ENCODE results near the gene SLFN14. TPM values are rescaled to one million over a fixed set of nuclear protein-coding genes. Genes with fewer than 3 reads are reported as not detected.
A peak's percentile ranks its signal among the peaks of the same experiment; 100 is the strongest.

Gene SLFN14
- total RNA-seq, 1 experiment from 2014 or later: not detected

DNA sequence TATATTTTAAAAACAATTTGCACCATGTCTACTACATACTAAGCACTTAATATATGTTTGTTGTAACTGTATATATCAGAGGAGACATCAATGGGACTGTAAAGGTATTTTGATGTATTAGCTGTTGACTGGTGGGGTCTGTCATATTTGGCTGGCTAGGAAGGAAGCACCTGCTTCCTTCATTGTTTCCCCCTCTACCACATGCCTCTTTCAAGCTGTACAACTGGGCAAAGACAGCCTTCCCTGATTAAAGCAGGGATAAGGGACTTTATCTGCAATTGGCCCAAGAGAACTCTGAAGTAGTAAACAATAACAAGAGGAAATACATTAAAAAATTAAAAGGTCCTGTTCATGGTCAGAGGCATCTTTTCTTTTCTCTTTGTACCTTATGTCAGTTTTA is 17.6 kb downstream of the SLFN14 start:
- ChIA-PET POLR2A (ENCODE audit: unreplicated experiment) (no interaction called here), CTCF (no interaction called here)
- Histone ChIP-seq H4K20me1 (ENCODE audit: low read length) (no peaks in the 10 kb centered on the region), H3K4me3 (ENCODE audit: low read length) (no peak overlapping the region), H3K4me1 (ENCODE audit: insufficient read depth, low read length) (peaks cover 6% of the 10 kb centered on the region; the same call in 1 of the 2 replicates), H3K27me3 (ENCODE audit: low read length) (no peaks in the 10 kb centered on the region; the same call in 1 of the 2 replicates), H3K4me2 (ENCODE audit: low read length) (no peak overlapping the region), H3K36me3 (ENCODE audit: low read depth, low read length) (no peaks in the 10 kb centered on the region), H3K9ac (ENCODE audit: low read length) (no peak overlapping the region), H3K9me3 (ENCODE audit: low read length) (no peaks in the 10 kb centered on the region), H3K9me2 (replicated peaks; ENCODE audit: low read length) (no peaks in the 10 kb centered on the region), H2AFZ (ENCODE audit: low read length) (no peak overlapping the region), H3F3A (ENCODE audit: low read length, unreplicated experiment) (no peaks in the 10 kb centered on the region), H3K79me2 (ENCODE audit: low read length) (no peaks in the 10 kb centered on the region), H3K27ac (ENCODE audit: low read length) (no peak overlapping the region)
- intact Hi-C loops (cut with micrococcal nuclease): no loop called here
- TF ChIP-seq EZH2 (IDR thresholded peaks at IDR 0.05; ENCODE audit: low read length, unreplicated experiment): no peak
- TF ChIP-seq, protein P1, sequence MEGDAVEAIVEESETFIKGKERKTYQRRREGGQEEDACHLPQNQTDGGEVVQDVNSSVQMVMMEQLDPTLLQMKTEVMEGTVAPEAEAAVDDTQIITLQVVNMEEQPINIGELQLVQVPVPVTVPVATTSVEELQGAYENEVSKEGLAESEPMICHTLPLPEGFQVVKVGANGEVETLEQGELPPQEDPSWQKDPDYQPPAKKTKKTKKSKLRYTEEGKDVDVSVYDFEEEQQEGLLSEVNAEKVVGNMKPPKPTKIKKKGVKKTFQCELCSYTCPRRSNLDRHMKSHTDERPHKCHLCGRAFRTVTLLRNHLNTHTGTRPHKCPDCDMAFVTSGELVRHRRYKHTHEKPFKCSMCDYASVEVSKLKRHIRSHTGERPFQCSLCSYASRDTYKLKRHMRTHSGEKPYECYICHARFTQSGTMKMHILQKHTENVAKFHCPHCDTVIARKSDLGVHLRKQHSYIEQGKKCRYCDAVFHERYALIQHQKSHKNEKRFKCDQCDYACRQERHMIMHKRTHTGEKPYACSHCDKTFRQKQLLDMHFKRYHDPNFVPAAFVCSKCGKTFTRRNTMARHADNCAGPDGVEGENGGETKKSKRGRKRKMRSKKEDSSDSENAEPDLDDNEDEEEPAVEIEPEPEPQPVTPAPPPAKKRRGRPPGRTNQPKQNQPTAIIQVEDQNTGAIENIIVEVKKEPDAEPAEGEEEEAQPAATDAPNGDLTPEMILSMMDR (conservative IDR thresholded peaks at IDR 0.05; ENCODE audit: low read depth, low read length): no peak
- TF ChIP-seq EZH2phosphoT487 (IDR thresholded peaks at IDR 0.05; ENCODE audit: borderline replicate concordance, low read length): no peak
- BruUV-seq (replicated peaks): no TSS peak
- no peak for ATAC-seq
- DNase-seq: no peak

DNA sequence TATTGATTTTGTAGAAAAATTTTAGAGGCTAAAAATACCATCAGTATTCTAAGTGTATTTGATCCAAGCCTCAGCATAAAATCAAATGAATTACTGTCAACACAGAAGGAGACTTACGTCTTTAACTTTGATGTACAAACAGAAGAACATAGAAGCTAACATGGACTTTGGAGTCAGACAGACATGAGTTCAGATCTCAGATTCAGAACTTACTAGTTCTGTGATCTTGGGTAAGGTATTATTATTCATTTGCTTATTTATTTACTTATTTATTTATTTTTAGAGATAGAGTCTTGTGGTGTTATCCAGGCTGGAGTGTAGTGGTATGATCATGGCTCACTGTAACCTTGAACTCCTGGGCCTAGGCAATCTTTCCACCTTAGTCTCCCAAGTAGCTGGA is 19.2 kb downstream of the SLFN14 start:
- TF ChIP-seq, protein P1 (conservative IDR thresholded peaks at IDR 0.05; ENCODE audit: low read depth, low read length): no peak
- TF ChIP-seq EZH2phosphoT487 (IDR thresholded peaks at IDR 0.05; ENCODE audit: borderline replicate concordance, low read length) (no peak), EZH2 (IDR thresholded peaks at IDR 0.05; ENCODE audit: low read length, unreplicated experiment) (no peak)
- Histone ChIP-seq H3K27me3 (ENCODE audit: low read length) (no peaks in the 10 kb centered on the region), H3K9me3 (ENCODE audit: low read length) (no peaks in the 10 kb centered on the region), H2AFZ (ENCODE audit: low read length) (peak overlapping the region; percentile 84; the same call in 1 of the 2 replicates), H3K9ac (ENCODE audit: low read length) (no peak overlapping the region), H3F3A (ENCODE audit: low read length, unreplicated experiment) (no peaks in the 10 kb centered on the region), H3K9me2 (replicated peaks; ENCODE audit: low read length) (no peaks in the 10 kb centered on the region), H4K20me1 (ENCODE audit: low read length) (no peaks in the 10 kb centered on the region), H3K36me3 (ENCODE audit: low read depth, low read length) (no peaks in the 10 kb centered on the region), H3K4me1 (ENCODE audit: insufficient read depth, low read length) (peaks cover 6% of the 10 kb centered on the region; the same call in 1 of the 2 replicates), H3K27ac (ENCODE audit: low read length) (no peak overlapping the region), H3K4me2 (ENCODE audit: low read length) (peak overlapping the region; percentile 77), H3K79me2 (ENCODE audit: low read length) (no peaks in the 10 kb centered on the region), H3K4me3 (ENCODE audit: low read length) (peak overlapping the region; percentile 44; the same call in 1 of the 2 replicates)
- intact Hi-C loops (cut with micrococcal nuclease): no loop called here
- CTCF ChIA-PET: no interaction called here
- POLR2A ChIA-PET (ENCODE audit: unreplicated experiment): no interaction called here
- ATAC-seq: no peak
- no peak for DNase-seq
- BruUV-seq (replicated peaks): no TSS peak

DNA sequence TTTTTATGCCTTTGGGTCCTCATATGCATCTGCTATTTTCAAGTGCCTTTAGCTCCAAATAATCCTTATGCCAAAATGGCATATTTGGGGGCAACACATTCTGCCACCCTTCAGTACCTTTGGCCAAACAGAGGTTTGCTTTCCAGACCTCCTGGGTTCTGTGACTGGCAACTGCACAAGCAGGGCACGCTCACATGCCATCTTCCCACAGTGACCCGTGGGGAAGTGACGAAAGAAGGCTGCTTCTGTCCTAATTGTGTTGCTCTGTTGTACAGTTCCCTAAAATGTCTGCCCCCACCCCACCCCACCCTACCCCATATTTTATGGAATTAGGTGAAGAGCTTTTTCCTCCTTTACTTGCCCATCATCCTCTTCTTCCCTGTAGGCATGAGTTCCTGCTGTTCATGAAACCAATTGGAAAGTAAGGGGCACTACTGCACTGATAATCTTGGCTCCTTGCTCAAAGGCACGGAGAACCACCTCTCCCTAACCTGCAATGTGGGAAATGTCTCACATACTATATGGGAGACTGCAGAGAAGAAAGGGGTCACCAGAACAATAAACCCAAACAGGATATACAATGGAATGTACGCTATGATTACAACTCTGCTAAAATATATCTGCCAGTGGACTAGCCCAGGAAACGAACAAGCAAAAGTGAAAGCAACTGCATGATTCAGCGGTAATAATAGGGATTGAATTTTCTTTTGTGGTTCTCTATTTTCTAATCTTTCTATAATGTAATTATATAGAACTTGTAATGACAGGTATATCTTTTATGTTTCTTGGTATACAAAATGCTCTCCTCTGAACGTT is 19.8 kb downstream of the SLFN14 start:
- no peaks in the 10 kb centered on the region for H3K9me3 ChIP-seq (ENCODE audit: low read length)
- DNase-seq: peak; percentile 6
- H3K36me3 ChIP-seq (ENCODE audit: low read depth, low read length): no peaks in the 10 kb centered on the region
- H3K27me3 ChIP-seq (ENCODE audit: low read length): no peaks in the 10 kb centered on the region
- H3K4me2 ChIP-seq (ENCODE audit: low read length): peak overlapping the region; percentile 77
- no peaks in the 10 kb centered on the region for H3K79me2 ChIP-seq (ENCODE audit: low read length)
- no peak overlapping the region for H3K9ac ChIP-seq (ENCODE audit: low read length)
- H3K4me1 ChIP-seq (ENCODE audit: insufficient read depth, low read length): peaks cover 6% of the 10 kb centered on the region; the same call in 1 of the 2 replicates
- BruUV-seq (replicated peaks): no TSS peak
- H4K20me1 ChIP-seq (ENCODE audit: low read length): no peaks in the 10 kb centered on the region
- peak overlapping the region; percentile 44; the same call in 1 of the 2 replicates for H3K4me3 ChIP-seq (ENCODE audit: low read length)
- H3K9me2 ChIP-seq (replicated peaks; ENCODE audit: low read length): no peaks in the 10 kb centered on the region
- CTCF ChIA-PET: no interaction called here
- POLR2A ChIA-PET (ENCODE audit: unreplicated experiment): no interaction called here
- H3K27ac ChIP-seq (ENCODE audit: low read length): no peak overlapping the region
- peak overlapping the region; percentile 84 for H2AFZ ChIP-seq (ENCODE audit: low read length)
- TF ChIP-seq EZH2 (IDR thresholded peaks at IDR 0.05; ENCODE audit: low read length, unreplicated experiment) (no peak), EZH2phosphoT487 (IDR thresholded peaks at IDR 0.05; ENCODE audit: borderline replicate concordance, low read length) (no peak)
- TF ChIP-seq, protein P1 (conservative IDR thresholded peaks at IDR 0.05; ENCODE audit: low read depth, low read length): no peak
- intact Hi-C loops (cut with micrococcal nuclease): no loop called here
- no peak for ATAC-seq
- no peaks in the 10 kb centered on the region for H3F3A ChIP-seq (ENCODE audit: low read length, unreplicated experiment)

Measured in PC-3 (cell line).